ENCODE results near the gene DHX35. TPM values are rescaled to one million over a fixed set of nuclear protein-coding genes. Genes with fewer than 3 reads are reported as not detected.

DHX35 gene
- total and polyA plus RNA-seq, 2 experiments from 2014 or later = 4.5 to 10.7 TPM

DNA sequence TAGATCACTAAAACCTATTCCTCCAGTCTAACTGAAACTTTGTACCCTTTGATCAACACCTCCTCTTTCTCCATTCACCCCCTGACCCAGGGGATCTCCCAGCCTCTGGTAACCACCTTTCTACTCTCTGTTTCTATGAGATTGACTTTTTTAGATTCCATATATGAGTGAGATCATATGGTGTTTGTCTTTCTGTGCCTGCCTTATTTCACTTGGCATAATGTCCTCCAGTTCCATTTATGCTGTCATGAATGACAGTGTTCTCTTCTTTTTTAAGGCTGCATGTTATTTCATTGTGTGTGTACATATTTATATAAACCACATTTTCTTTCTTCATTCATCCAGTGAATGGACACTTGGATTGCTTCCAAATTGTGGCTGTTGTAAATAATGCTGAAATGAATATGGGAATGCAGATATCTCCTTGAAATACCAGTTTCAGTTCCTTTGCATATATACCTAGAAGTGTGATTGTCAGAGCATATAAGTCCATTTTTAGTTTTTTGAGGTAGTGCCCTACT lies 57.7 kb downstream of the DHX35 start:
- Histone ChIP-seq H3K36me3 (ENCODE audit: low read depth) (peaks cover 36% of the 10 kb centered on the region; the same call in 1 of the 2 replicates), H3K9me2 (ENCODE audit: insufficient read depth) (no peaks in the 10 kb centered on the region), H3K9ac (no peak overlapping the region), H3F3A (ENCODE audit: insufficient read depth) (no peaks in the 10 kb centered on the region), H2AFZ (no peak overlapping the region), H3K27ac (no peak overlapping the region), H3K4me1 (ENCODE audit: insufficient read depth) (no peaks in the 10 kb centered on the region), H4K20me1 (ENCODE audit: insufficient read depth) (no peaks in the 10 kb centered on the region), H3K4me3 (no peak overlapping the region), H3K27me3 (replicated peaks; ENCODE audit: insufficient read depth) (no peaks in the 10 kb centered on the region), H3K9me3 (ENCODE audit: low read depth) (no peaks in the 10 kb centered on the region), H3K4me2 (ENCODE audit: unreplicated experiment) (no peak overlapping the region), H3K79me2 (ENCODE audit: insufficient read depth) (no peaks in the 10 kb centered on the region)
- no peak for DNase-seq
- TF ChIP-seq EZH2phosphoT487 (IDR thresholded peaks at IDR 0.05; ENCODE audit: insufficient read depth, low read depth) (no peak), EZH2 (IDR thresholded peaks at IDR 0.05; ENCODE audit: insufficient read depth, poor library complexity, severe bottlenecking) (no peak)
- in situ Hi-C loops (cut with MboI) = no loop called here

DNA sequence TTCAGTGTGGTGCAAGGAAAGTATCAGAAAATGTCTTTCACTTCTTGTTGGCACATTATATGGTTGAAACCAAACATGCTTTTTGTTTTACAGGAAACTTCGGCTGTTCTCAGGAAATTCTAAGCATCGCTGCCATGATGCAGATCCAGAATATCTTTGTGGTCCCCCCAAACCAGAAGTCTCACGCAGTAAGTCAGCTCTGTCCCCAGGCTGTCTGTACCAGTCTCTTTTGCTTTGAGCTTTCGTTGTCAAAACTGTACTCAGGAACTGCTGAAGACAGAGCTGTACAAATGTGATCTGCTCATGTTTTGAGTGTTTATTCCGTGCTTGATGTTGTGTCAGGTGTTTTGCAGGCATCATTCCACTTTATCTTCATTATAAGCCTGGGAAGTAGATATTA lies 59.6 kb downstream of the DHX35 start:
- H3K9me2 ChIP-seq (ENCODE audit: insufficient read depth) = no peaks in the 10 kb centered on the region
- 98 to 99% methylated on average over 5 of the region's 5 CpGs for WGBS, 2 experiments (ENCODE audit: low coverage in 1 of 2, low lambda C conversion rate in 2 of 2, missing lambda C conversion rate in 2 of 2)
- no peak overlapping the region for H3K9ac ChIP-seq
- TF ChIP-seq EZH2 (IDR thresholded peaks at IDR 0.05; ENCODE audit: insufficient read depth, poor library complexity, severe bottlenecking) (no peak), EZH2phosphoT487 (IDR thresholded peaks at IDR 0.05; ENCODE audit: insufficient read depth, low read depth) (no peak)
- DNase-seq = no peak
- no peak overlapping the region for H3K4me2 ChIP-seq (ENCODE audit: unreplicated experiment)
- H3K27ac ChIP-seq = no peak overlapping the region
- H3K4me3 ChIP-seq = no peak overlapping the region
- H4K20me1 ChIP-seq (ENCODE audit: insufficient read depth) = no peaks in the 10 kb centered on the region
- H3K4me1 ChIP-seq (ENCODE audit: insufficient read depth) = no peaks in the 10 kb centered on the region
- no peaks in the 10 kb centered on the region for H3F3A ChIP-seq (ENCODE audit: insufficient read depth)
- no peaks in the 10 kb centered on the region for H3K27me3 ChIP-seq (replicated peaks; ENCODE audit: insufficient read depth)
- H3K79me2 ChIP-seq (ENCODE audit: insufficient read depth) = no peaks in the 10 kb centered on the region
- peaks cover 43% of the 10 kb centered on the region; the same call in 1 of the 2 replicates for H3K36me3 ChIP-seq (ENCODE audit: low read depth)
- H2AFZ ChIP-seq = no peak overlapping the region
- H3K9me3 ChIP-seq (ENCODE audit: low read depth) = no peaks in the 10 kb centered on the region
- in situ Hi-C loops (cut with MboI) = no loop called here

DNA sequence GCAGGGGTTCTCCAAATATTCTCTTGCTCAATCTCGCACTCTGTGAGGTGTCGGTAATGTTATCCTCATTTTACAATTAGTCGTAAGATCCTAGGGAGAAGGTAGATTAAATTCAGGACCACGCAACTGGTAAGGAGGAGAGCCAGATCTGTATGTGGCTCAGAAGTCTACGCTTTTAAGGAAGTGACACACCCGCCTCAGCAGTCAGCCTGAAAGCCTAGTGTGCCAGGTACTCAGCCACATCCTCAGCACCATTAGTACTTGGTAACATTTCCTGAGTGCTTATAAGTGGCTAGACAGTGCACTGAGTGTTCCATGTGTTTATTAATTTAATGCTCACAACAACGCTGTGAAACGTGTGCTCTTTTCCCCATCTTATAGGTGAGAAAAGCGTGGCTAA lies 63.7 kb downstream of the DHX35 start:
- Histone ChIP-seq H3K79me2 (ENCODE audit: insufficient read depth) (no peaks in the 10 kb centered on the region), H4K20me1 (ENCODE audit: insufficient read depth) (no peaks in the 10 kb centered on the region), H3F3A (ENCODE audit: insufficient read depth) (no peaks in the 10 kb centered on the region), H3K27me3 (replicated peaks; ENCODE audit: insufficient read depth) (no peaks in the 10 kb centered on the region), H3K9ac (no peak overlapping the region), H3K4me1 (ENCODE audit: insufficient read depth) (no peaks in the 10 kb centered on the region), H3K27ac (no peak overlapping the region), H3K9me2 (ENCODE audit: insufficient read depth) (no peaks in the 10 kb centered on the region), H2AFZ (no peak overlapping the region), H3K36me3 (ENCODE audit: low read depth) (peaks cover 37% of the 10 kb centered on the region; the same call in 1 of the 2 replicates), H3K4me2 (ENCODE audit: unreplicated experiment) (no peak overlapping the region), H3K9me3 (ENCODE audit: low read depth) (no peaks in the 10 kb centered on the region), H3K4me3 (no peak overlapping the region)
- whole genome bisulfite sequencing, 2 experiments (ENCODE audit: low coverage in 1 of 2, low lambda C conversion rate in 2 of 2, missing lambda C conversion rate in 2 of 2) = 97 to 99% methylated on average over 9 of the region's 9 CpGs
- in situ Hi-C loops (cut with MboI) = no loop called here
- no peak for DNase-seq
- TF ChIP-seq EZH2phosphoT487 (IDR thresholded peaks at IDR 0.05; ENCODE audit: insufficient read depth, low read depth) = no peak
- TF ChIP-seq EZH2 (IDR thresholded peaks at IDR 0.05; ENCODE audit: insufficient read depth, poor library complexity, severe bottlenecking) = no peak

DNA sequence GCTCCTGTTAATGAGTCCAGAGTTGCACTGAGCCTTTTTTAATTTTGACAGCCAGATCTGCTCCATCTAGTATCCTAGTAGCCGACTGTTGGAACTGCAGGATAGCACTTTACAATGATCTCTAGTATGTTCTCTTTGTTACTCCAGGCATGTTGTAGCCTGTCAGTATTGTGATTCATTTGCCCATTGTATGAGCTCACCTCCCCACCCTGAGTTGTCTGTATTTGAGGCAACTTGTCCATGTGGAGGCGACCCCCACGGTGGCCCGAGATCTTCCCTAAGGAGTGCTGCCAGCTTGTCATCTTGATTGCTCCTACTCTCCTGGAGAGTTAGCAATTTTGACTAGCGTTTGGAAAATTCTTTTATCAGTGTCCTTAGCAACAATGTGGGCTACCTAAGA lies 67.2 kb downstream of the DHX35 start:
- Histone ChIP-seq H3K79me2 (ENCODE audit: insufficient read depth) (no peaks in the 10 kb centered on the region), H3K9me3 (ENCODE audit: low read depth) (no peaks in the 10 kb centered on the region), H3K36me3 (ENCODE audit: low read depth) (peaks cover 19% of the 10 kb centered on the region; the same call in 1 of the 2 replicates), H3K9ac (no peak overlapping the region), H3K4me3 (no peak overlapping the region), H4K20me1 (ENCODE audit: insufficient read depth) (no peaks in the 10 kb centered on the region), H3K27me3 (replicated peaks; ENCODE audit: insufficient read depth) (no peaks in the 10 kb centered on the region), H3K9me2 (ENCODE audit: insufficient read depth) (no peaks in the 10 kb centered on the region), H3K4me1 (ENCODE audit: insufficient read depth) (no peaks in the 10 kb centered on the region), H2AFZ (no peak overlapping the region), H3F3A (ENCODE audit: insufficient read depth) (no peaks in the 10 kb centered on the region), H3K4me2 (ENCODE audit: unreplicated experiment) (no peak overlapping the region), H3K27ac (no peak overlapping the region)
- 96 to 97% methylated on average over 5 of the region's 5 CpGs for WGBS, 2 experiments (ENCODE audit: low coverage in 1 of 2, low lambda C conversion rate in 2 of 2, missing lambda C conversion rate in 2 of 2)
- in situ Hi-C loops (cut with MboI) = no loop called here
- TF ChIP-seq EZH2 (IDR thresholded peaks at IDR 0.05; ENCODE audit: insufficient read depth, poor library complexity, severe bottlenecking) (no peak), EZH2phosphoT487 (IDR thresholded peaks at IDR 0.05; ENCODE audit: insufficient read depth, low read depth) (no peak)
- DNase-seq = no peak

DNA sequence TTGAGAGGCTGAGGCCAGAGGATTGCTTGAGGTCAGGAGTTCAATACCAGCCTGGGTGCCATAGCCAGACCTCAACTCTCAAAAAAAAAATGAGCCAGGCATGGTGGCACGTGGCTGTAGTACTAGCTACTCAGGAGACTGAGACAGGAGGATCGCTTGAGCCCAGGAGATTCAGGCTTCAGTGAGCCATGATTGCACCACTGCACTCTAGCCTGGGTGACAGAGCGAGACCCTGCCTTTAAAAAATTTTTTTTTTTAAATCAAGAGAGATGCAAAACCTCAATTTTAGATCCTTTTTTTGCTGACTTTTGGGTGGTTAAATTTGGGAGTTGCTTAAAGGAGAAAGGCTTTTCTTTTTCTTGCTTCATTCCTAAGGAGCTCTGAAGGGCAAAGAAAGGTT lies 70.9 kb downstream of the DHX35 start:
- H3K9ac ChIP-seq = no peak overlapping the region
- TF ChIP-seq EZH2 (IDR thresholded peaks at IDR 0.05; ENCODE audit: insufficient read depth, poor library complexity, severe bottlenecking) (no peak), EZH2phosphoT487 (IDR thresholded peaks at IDR 0.05; ENCODE audit: insufficient read depth, low read depth) (no peak)
- no peak overlapping the region for H3K27ac ChIP-seq
- in situ Hi-C loops (cut with MboI) = no loop called here
- no peaks in the 10 kb centered on the region for H3K27me3 ChIP-seq (replicated peaks; ENCODE audit: insufficient read depth)
- no peaks in the 10 kb centered on the region for H3K9me3 ChIP-seq (ENCODE audit: low read depth)
- no peaks in the 10 kb centered on the region for H4K20me1 ChIP-seq (ENCODE audit: insufficient read depth)
- peaks cover 10% of the 10 kb centered on the region for H3K4me1 ChIP-seq (ENCODE audit: insufficient read depth)
- WGBS, 2 experiments (ENCODE audit: low coverage in 1 of 2, low lambda C conversion rate in 2 of 2, missing lambda C conversion rate in 2 of 2) = 96 to 98% methylated on average over 3 of the region's 3 CpGs
- peaks cover 20% of the 10 kb centered on the region; the same call in 1 of the 2 replicates for H3K36me3 ChIP-seq (ENCODE audit: low read depth)
- no peaks in the 10 kb centered on the region for H3K9me2 ChIP-seq (ENCODE audit: insufficient read depth)
- H3F3A ChIP-seq (ENCODE audit: insufficient read depth) = peaks cover 6% of the 10 kb centered on the region
- H3K79me2 ChIP-seq (ENCODE audit: insufficient read depth) = no peaks in the 10 kb centered on the region
- H3K4me3 ChIP-seq = no peak overlapping the region
- H3K4me2 ChIP-seq (ENCODE audit: unreplicated experiment) = no peak overlapping the region
- DNase-seq = no peak
- no peak overlapping the region for H2AFZ ChIP-seq

Measured in GM23248 (cell line).